ENCODE measurements around the gene LIG3. TPM values are rescaled to one million over a fixed set of nuclear protein-coding genes. Genes with fewer than 3 reads are reported as not detected.

LIG3 gene
- total RNA-seq, 8 experiments from 2014 or later = 10.1 to 58.3 (median 31.0) TPM

DNA sequence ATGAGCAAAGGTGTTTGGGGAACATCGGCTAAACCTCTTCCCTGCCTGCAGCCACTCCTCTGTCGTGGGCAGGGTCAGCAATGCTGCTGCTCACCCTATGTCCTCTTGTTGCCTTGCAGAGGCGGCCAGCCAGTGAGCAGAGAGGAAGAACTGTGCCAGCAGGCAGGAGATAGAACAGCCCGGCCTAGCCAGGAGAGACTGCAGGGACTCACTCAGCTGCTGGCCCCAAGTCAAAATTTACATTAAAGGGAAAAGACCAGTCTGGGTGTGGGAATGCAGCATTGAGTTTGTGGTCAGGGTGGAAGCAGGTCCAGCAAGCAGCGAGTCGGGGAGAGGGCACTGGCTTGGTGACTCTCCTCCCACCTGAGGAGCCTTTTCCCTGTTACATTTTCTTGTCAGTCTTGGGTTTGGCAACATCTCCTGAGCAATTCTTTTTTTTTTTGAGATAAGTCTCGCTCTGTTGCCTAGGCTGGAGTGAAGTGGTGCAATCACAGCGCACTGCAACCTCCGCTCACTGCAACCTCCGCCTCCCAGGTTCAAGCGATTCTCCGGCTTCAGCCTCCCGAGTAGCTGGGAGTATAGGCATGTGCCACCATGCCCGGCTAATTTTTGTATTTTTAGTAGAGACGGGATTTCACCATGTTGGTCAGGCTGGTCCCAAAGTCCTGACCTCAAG is 22.7 kb downstream of the LIG3 start:
- 67 to 100% (median 87%) methylated on average over 1 to 13 of the region's 15 CpGs; no CpG with 5 or more reads in 1 of the 10 experiments for WGBS, 10 experiments
- Histone ChIP-seq H3K4me1 (replicated peaks in 1 of 2) (no peaks in the 10 kb centered on the region), H3K27ac (no peak overlapping the region), H3K4me3 (no peak overlapping the region)
- peak in 3 of 8 experiments; percentile 5 to 70 (median 43) for ATAC-seq (replicated peaks in 6 of 8)
- in situ Hi-C loops (cut with MboI; ENCODE audit: low pct_unique_long_range_greater_than_20kb in 2 of 9, low sequenced_read_pairs in 9 of 9, unreplicated experiment in 9 of 9) = loop anchor here in 2 of 9 experiments (25.0 kb wide), 1 partner anchor 109 kb away; the partner anchor contains the start of genes FNDC8 (in 2 of the 2) and RAD51D (in 2 of the 2)

DNA sequence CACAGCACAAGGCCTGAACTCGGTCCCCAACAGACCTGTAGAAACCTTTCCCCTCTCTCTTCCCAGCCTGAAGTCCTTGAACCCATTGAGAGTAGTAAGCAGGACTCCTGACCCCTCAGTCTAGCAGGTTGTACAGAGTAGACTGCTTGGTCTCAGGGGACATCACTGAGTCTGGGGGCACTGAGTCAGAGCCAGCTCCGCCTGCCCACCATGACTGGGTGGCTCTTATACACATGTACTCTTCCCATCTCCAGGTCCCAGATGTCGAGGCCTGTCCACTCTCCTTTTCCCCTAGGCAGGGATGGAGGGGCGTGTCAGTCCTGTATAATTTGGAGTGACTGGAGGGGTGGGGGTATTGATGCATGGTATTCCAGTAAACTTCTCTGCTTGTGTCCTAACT is 23.5 kb downstream of the LIG3 start:
- H3K27ac ChIP-seq = no peak overlapping the region
- WGBS, 10 experiments = 80 to 100% (median 86%) methylated on average over 1 to 2 of the region's 4 CpGs; no CpG with 5 or more reads in 6 of the 10 experiments
- H3K4me3 ChIP-seq = no peak overlapping the region
- in situ Hi-C loops (cut with MboI; ENCODE audit: low pct_unique_long_range_greater_than_20kb in 2 of 9, low sequenced_read_pairs in 9 of 9, unreplicated experiment in 9 of 9) = loop anchor here in 2 of 9 experiments (25.0 kb wide), 1 partner anchor 109 kb away; the partner anchor contains the start of genes FNDC8 (in 2 of the 2) and RAD51D (in 2 of the 2)
- no peaks in the 10 kb centered on the region for H3K4me1 ChIP-seq (replicated peaks in 1 of 2)
- ATAC-seq (replicated peaks in 6 of 8) = peak in 1 of 8 experiments; percentile 16

DNA sequence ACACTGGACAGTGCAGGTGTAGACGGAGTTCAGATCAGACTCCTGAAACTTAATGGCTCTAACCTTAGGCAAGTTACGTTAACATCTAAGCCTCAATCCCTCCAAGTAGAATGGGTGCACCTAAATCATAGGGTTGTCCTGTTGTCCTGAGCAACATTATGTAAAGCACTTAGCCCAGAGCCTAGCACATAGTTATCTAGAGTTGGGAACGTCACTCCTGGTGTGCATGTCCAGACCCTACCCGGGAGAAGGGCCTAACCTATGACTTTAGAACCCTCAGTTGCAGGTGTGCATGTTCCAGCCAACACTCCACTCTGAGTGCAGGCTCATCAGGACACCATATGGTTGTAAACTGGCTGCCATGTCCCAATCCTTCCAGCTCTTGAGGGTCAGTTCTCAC is 26.0 kb downstream of the LIG3 start:
- Histone ChIP-seq H3K4me1 (replicated peaks in 1 of 2) (no peaks in the 10 kb centered on the region), H3K4me3 (no peak overlapping the region), H3K27ac (no peak overlapping the region)
- 82 to 100% (median 88%) methylated on average over 1 to 4 of the region's 4 CpGs; no CpG with 5 or more reads in 6 of the 10 experiments for WGBS, 10 experiments
- in situ Hi-C loops (cut with MboI; ENCODE audit: low pct_unique_long_range_greater_than_20kb in 2 of 9, low sequenced_read_pairs in 9 of 9, unreplicated experiment in 9 of 9) = loop anchor here in 2 of 9 experiments (25.0 kb wide), 1 partner anchor 106 kb away; the partner anchor contains the start of genes FNDC8 (in 2 of the 2) and RAD51D (in 2 of the 2)
- no peak for ATAC-seq (replicated peaks in 6 of 8)

DNA sequence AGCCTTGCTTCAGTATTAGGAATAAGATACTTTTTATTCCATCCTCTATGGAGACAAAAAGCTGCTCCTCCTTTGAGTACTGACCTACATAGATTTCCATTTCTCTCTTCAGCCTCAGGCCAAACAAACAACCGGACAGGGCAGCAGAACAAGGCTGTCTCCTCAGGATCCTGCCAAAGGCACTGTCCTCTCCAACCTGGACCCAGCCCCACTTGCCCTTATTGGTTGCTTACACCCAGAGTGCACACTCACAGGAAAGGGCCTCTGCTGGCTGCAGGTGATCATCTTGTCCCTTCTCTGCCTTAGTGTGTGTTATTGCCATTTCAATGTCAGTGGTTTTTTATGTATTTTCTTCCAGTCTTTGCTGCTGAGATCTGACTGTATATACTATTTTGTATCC is 26.6 kb downstream of the LIG3 start:
- in situ Hi-C loops (cut with MboI; ENCODE audit: low pct_unique_long_range_greater_than_20kb in 2 of 9, low sequenced_read_pairs in 9 of 9, unreplicated experiment in 9 of 9) = loop anchor here in 2 of 9 experiments (25.0 kb wide), 1 partner anchor 105 kb away; the partner anchor contains the start of genes FNDC8 (in 2 of the 2) and RAD51D (in 2 of the 2)
- WGBS, 10 experiments = 40 to 100% (median 83%) methylated on average over 1 of the region's 1 CpG; no CpG with 5 or more reads in 3 of the 10 experiments
- Histone ChIP-seq H3K4me1 (replicated peaks in 1 of 2) (no peaks in the 10 kb centered on the region), H3K27ac (no peak overlapping the region), H3K4me3 (no peak overlapping the region)
- ATAC-seq (replicated peaks in 6 of 8) = no peak

DNA sequence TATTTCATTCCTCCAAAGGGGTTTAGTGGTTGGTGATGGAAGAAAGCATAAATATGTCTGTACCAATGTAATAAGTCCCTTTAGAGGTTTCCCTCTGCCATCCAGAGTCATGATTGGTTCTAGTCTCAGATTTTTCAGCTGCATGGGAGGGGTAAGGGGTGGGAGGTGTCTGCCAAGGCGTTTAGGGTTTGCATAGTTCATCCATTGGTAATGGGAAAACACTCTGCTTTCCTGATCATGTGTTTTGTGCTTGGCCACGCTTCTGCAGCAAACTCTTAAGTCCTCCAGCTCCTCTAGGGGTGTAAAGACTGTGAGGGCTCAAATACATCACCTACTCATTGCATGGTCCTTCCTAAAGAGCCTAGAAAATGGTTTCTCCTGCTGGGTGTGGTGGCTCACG is 29.8 kb downstream of the LIG3 start:
- no peaks in the 10 kb centered on the region for H3K4me1 ChIP-seq (replicated peaks in 1 of 2)
- 73 to 100% (median 100%) methylated on average over 1 to 3 of the region's 3 CpGs; no CpG with 5 or more reads in 4 of the 10 experiments for WGBS, 10 experiments
- no peak overlapping the region for H3K27ac ChIP-seq
- H3K4me3 ChIP-seq = no peak overlapping the region
- ATAC-seq (replicated peaks in 6 of 8) = peak in 2 of 8 experiments; percentile 16 to 34
- in situ Hi-C loops (cut with MboI; ENCODE audit: low pct_unique_long_range_greater_than_20kb in 2 of 9, low sequenced_read_pairs in 9 of 9, unreplicated experiment in 9 of 9) = loop anchor here in 2 of 9 experiments (25.0 kb wide), 1 partner anchor 102 kb away; the partner anchor contains the start of genes FNDC8 (in 2 of the 2) and RAD51D (in 2 of the 2)

DNA sequence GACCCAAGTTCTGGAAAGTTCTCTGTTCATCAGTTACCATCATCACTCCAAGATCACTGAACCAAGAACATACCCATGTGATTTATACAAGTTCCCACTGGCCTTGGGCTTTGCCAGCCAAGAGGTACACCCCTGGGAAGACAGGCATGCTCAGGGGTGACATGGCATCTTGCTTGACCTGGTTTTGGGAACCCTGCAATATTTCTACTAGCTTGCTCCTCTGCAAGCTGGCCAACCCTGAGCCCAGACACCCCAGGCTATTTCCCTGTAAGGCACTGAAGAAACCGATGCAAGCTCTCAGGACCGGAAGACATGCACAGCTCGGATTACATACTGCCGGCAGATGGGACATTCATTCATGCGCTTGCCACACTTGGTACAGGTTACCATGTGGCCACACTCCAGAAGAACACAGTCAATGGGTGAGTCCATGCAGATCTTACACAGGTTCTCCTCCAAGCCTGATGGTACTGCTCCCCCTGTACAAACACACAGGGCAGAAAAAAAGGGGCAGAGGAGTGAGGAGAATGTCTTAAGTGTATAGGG is 31.4 kb downstream of the LIG3 start:
- ATAC-seq (replicated peaks in 6 of 8) = peak in 3 of 8 experiments; percentile 64 to 83 (median 80)
- in situ Hi-C loops (cut with MboI; ENCODE audit: low pct_unique_long_range_greater_than_20kb in 2 of 9, low sequenced_read_pairs in 9 of 9, unreplicated experiment in 9 of 9) = loop anchor here in 2 of 9 experiments (25.0 kb wide), 1 partner anchor 101 kb away; the partner anchor contains the start of genes FNDC8 (in 2 of the 2) and RAD51D (in 2 of the 2)
- WGBS, 10 experiments = 14 to 100% (median 71%) methylated on average over 1 to 5 of the region's 5 CpGs; no CpG with 5 or more reads in 3 of the 10 experiments
- no peak overlapping the region for H3K27ac ChIP-seq
- no peak overlapping the region for H3K4me3 ChIP-seq
- no peaks in the 10 kb centered on the region for H3K4me1 ChIP-seq (replicated peaks in 1 of 2)

DNA sequence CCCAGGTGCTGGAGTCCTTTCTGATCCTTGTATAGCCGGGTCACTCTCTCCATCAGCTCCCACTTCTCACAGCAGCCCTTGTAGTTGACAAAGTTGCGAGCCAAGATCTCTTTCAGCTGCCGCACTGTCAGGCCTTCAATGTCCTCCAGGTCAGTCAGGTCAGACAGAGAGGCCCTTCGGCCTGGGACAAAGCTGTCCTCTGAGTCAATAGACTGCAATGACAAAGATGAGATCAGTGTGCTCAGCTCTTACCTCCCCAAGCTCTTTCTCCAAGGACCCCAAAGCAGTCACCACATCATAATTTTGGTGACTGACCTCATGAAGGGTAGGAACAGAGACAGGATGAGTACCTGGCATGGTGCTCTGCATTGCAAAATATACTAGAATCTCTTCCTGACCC is 36.1 kb downstream of the LIG3 start:
- ATAC-seq (replicated peaks in 6 of 8) = no peak
- WGBS, 10 experiments = 80 to 100% (median 100%) methylated on average over 1 to 4 of the region's 4 CpGs; no CpG with 5 or more reads in 5 of the 10 experiments
- H3K4me3 ChIP-seq = no peak overlapping the region
- H3K27ac ChIP-seq = no peak overlapping the region
- in situ Hi-C loops (cut with MboI; ENCODE audit: low pct_unique_long_range_greater_than_20kb in 2 of 9, low sequenced_read_pairs in 9 of 9, unreplicated experiment in 9 of 9) = loop anchor here in 2 of 9 experiments (25.0 kb wide), 1 partner anchor 96 kb away; the partner anchor contains the start of genes FNDC8 (in 2 of the 2) and RAD51D (in 2 of the 2)
- H3K4me1 ChIP-seq (replicated peaks in 1 of 2) = no peaks in the 10 kb centered on the region

DNA sequence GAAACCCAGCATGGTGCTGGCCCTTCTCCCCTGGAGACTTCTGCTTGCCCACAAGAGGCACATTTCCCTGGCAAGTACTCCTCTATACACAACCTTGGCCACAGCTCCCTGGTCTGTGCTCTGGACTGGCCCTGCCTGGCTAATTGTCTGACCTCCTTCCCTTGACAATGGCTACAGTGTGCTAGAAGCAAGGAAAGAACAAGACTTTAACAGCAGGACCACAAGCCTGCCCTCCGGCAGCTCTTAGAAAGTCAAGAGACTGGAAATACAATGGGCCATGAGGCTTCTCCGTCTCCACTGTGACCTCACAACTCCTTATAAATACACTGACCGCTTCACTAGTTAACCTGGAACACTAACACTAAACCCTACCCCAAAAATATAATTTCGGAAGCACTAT is 36.7 kb downstream of the LIG3 start:
- Histone ChIP-seq H3K27ac (no peak overlapping the region), H3K4me1 (replicated peaks in 1 of 2) (no peaks in the 10 kb centered on the region), H3K4me3 (no peak overlapping the region)
- no peak for ATAC-seq (replicated peaks in 6 of 8)
- in situ Hi-C loops (cut with MboI; ENCODE audit: low pct_unique_long_range_greater_than_20kb in 2 of 9, low sequenced_read_pairs in 9 of 9, unreplicated experiment in 9 of 9) = loop anchor here in 2 of 9 experiments (25.0 kb wide), 1 partner anchor 95 kb away; the partner anchor contains the start of genes FNDC8 (in 2 of the 2) and RAD51D (in 2 of the 2)
- 56 to 100% (median 87%) methylated on average over 1 to 4 of the region's 4 CpGs; no CpG with 5 or more reads in 2 of the 10 experiments for WGBS, 10 experiments

DNA sequence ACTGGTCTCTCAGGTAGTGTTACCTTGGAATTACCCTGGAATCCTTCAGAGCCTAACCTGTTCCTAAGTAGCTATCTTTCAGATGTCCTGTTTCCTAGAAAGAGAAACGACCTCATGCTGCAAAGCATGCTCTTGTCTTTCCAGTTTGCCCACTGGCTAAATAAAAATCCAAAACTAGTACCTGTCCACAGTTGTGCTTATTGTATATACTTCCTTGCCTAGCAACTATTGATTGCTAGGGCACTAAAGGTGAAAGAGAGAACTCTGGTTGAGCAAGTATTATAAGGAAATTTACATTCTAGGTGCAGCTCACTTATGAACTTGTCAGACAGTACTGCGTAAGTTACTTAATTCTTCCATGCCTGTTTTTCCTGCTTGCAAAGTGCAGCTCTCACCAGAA is 38.5 kb downstream of the LIG3 start:
- H3K4me1 ChIP-seq (replicated peaks in 1 of 2) = no peaks in the 10 kb centered on the region
- no peak for ATAC-seq (replicated peaks in 6 of 8)
- no peak overlapping the region for H3K27ac ChIP-seq
- in situ Hi-C loops (cut with MboI; ENCODE audit: low pct_unique_long_range_greater_than_20kb in 2 of 9, low sequenced_read_pairs in 9 of 9, unreplicated experiment in 9 of 9) = loop anchor here in 2 of 9 experiments (25.0 kb wide), 1 partner anchor 93 kb away; the partner anchor contains the start of genes FNDC8 (in 2 of the 2) and RAD51D (in 2 of the 2)
- WGBS, 10 experiments = 64 to 100% (median 100%) methylated on average over 1 to 2 of the region's 2 CpGs; no CpG with 5 or more reads in 2 of the 10 experiments
- no peak overlapping the region for H3K4me3 ChIP-seq

DNA sequence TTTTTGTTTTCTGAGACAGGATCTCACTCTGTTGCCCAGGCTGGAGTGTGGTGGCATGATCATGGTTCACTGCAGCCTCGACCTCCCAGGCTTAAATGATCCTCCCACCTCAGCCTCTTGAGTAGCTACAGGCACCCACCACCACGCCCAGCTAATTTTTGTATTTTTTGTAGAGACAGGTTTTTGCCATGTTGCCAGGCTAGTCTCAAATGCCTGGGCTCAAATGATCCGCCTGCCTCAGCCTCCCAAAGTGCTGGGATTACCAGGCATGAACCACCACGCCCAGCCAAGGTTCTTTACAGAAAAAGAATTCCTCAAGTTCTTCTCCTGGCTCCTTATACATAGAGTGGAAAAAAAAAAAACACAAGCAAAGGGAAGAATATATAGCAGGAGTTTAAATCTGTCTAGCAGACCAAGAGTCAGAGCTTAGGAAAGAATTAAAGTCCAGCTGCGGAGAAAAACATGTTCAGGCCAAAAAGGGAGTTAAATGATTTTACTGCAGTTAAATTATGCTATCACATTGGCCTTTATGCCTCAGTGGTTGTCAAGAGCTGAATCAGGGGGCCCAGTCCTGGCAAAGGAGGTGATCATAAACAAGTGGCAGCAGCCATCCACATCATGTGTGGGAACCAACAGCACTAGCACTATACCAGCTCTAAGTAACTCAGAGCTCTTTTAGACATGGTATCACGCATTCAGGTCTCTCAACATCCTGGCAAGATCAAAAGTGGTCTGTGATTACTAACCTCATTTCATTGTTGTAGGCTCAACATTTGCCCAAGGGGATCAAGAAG is 39.3 kb downstream of the LIG3 start:
- in situ Hi-C loops (cut with MboI; ENCODE audit: low pct_unique_long_range_greater_than_20kb in 2 of 9, low sequenced_read_pairs in 9 of 9, unreplicated experiment in 9 of 9) = loop anchor here in 2 of 9 experiments (25.0 kb wide), 1 partner anchor 93 kb away; the partner anchor contains the start of genes FNDC8 (in 2 of the 2) and RAD51D (in 2 of the 2)
- ATAC-seq (replicated peaks in 6 of 8) = no peak
- no peak overlapping the region for H3K4me3 ChIP-seq
- 74 to 100% (median 94%) methylated on average over 2 to 5 of the region's 6 CpGs for WGBS, 10 experiments
- H3K27ac ChIP-seq = no peak overlapping the region
- no peaks in the 10 kb centered on the region for H3K4me1 ChIP-seq (replicated peaks in 1 of 2)

DNA sequence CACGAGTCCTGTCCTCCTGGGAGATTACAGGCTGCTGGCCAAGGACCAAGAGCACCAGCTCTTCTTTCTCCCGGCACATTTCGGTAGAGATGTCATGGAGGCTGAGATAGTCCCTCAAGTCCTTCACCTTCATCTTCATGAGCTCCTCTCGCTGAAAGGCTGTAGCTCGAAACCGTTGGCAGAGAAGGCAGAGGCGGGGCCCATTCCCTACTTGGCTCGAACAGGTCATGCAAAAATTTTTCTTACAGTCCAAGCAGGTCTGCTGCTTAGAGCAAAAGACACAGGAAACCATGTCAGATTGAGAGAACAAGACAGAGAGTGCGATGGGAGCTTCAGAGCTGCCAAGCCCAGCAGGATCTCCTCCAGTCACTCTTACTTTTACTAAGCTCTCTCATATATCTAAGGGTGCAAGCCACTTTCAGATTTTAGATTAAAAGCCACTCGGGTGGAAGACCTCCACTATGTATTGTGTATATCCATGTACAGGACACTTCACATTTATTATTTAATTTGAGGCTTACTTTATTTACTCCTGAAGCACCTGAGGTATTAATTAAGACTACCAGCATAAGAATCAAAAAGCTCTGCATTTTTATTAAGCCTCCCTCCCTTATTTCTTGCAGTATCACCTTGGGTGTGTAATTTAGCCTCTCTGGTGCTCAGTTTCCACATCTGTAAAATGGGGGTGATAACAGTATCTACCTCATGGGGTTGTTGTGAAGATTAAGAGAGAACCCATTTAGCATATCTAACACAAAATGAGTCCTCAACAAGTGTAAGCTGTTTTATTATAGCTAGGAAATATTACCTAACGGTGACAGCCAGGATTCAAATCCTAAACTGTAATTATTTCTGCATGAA is 41.4 kb downstream of the LIG3 start:
- WGBS, 10 experiments = 80 to 100% (median 89%) methylated on average over 1 to 11 of the region's 11 CpGs
- Histone ChIP-seq H3K27ac (no peak overlapping the region), H3K4me3 (no peak overlapping the region)

More for the DNA sequence above, 41.4 kb downstream of the LIG3 start:
- in situ Hi-C loops (cut with MboI; ENCODE audit: low pct_unique_long_range_greater_than_20kb in 2 of 9, low sequenced_read_pairs in 9 of 9, unreplicated experiment in 9 of 9) = loop anchor here in 2 of 9 experiments (25.0 kb wide), 1 partner anchor 91 kb away; the partner anchor contains the start of genes FNDC8 (in 2 of the 2) and RAD51D (in 2 of the 2)
- no peaks in the 10 kb centered on the region for H3K4me1 ChIP-seq (replicated peaks in 1 of 2)
- no peak for ATAC-seq (replicated peaks in 6 of 8)
